DMS79 treated with DMSO at 0.1 percent for 48 hours (cell line): ENCODE measurements around the gene OSBPL5.
"Not testable (repeated sequence)": the region's sequence is repeated elsewhere in the genome, so short reads cannot be mapped to it uniquely, and the experiment has no call there.

ENCODE experiments used
- DNase-seq: peaks from one replicate; lab custom pipeline; 2025; lab: John Stamatoyannopoulos, UW

Gene OSBPL5

DNA sequence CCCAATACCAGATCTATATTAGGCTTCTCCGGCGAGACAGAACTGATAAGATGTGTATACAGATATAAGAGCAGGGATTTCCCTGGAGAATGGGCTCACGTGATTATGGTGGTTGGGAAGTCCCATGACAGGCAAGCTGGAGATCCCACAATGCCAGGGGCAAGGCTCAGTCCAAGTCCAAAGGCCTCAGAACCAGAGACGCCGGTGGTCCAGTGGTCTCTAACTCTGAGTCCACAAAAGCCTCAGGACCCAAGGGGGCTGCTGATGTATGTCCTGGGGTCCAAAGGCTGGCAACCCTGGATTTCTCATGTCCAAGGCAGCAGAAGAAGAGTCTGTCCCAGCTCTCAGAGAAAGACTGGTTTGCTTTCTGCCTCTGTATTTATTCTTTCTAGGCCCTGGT lies 15.8 kb upstream of the OSBPL5 start:
- DNase-seq = no peak

DNA sequence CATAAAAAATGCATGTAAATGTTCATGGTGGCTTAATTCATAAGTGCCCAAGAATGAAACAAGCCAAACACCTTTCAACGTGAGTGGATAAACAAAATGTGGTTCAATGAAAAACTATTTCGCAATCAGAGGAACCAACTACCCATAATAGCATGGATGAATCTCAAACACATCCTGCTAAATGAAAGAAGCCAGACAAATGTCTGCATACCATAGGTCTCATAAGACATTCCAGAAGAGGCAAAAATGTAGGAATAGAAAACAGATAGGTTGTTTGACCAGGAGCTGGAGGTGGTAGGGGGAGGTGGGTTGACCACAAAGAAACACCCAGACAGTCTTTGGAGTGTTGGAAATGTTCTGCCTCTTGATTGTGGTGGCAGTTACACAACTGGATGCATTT lies 13.2 kb upstream of the OSBPL5 start:
- DNase-seq = no peak

DNA sequence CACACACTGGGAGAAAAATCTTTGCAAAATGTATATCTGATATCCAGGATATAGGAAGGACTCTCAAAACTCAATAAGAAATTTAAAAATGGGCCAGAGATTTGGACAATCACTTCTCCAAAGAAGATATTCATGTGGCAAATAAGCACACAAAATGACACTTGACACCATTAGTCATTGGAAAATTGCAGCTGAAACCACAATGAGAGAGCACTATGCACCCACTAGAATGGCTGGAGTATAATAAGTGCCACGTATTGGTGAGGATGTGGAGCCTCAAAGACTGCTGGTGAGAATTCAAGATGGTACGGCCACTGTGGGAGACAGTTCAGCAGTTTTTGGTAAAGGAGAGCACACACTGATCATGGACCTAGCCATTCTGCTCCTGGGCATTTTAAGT lies 12.8 kb upstream of the OSBPL5 start:
- no peak for DNase-seq

DNA sequence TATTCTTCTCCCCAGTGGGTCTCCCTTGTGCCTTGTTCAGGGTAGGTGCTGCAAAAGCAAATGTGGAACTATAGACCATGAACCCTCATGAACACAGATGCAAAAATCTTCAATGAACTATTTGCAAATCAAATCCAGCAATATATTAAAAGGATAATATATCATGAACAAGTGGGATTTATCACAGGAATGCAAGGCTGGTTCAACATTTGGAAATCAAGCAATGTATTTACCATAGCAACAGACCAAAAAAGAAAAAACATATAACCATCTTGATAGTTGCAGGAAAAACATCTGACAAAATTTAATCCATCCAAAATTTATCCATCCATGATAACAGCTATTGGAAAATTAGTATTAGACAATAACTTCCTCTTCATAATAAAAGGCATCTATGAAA lies 11.4 kb upstream of the OSBPL5 start:
- no peak for DNase-seq

DNA sequence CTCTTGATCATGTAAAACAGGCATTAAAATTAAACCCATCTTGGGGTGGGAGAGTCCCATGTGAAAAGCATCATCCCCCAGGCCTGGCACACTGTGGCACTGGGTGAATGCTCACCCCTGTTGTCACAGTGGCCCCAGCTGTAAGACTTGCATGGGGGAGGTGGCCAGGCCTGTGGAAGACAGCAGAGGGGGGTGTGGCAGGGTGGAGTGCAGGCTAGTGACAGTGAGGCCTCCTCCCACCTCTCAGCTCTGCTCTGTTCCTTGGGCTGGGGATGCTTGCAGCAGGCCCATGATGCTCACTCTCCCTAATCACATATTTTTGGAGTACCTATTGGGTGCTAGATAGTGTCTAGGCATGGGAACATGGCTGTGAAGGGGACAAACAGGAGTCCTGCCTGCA lies 10.1 kb upstream of the OSBPL5 start:
- DNase-seq = no peak

DNA sequence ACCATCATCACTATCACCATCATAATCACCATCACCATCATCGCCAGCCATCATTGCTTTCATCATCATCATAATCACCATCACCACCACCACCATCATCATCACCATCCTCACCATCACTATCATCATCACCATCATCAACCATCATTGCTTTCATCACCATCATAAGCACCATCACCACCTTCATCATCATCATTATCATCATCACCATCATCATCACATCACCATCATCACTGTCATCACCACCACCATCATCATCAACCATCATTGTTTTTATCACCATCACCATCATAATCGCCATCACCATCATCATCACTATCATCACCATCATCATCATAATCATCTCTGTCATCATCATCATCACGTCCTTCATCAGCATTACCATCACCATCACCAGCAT lies 9.3 kb upstream of the OSBPL5 start:
- no peak for DNase-seq

DNA sequence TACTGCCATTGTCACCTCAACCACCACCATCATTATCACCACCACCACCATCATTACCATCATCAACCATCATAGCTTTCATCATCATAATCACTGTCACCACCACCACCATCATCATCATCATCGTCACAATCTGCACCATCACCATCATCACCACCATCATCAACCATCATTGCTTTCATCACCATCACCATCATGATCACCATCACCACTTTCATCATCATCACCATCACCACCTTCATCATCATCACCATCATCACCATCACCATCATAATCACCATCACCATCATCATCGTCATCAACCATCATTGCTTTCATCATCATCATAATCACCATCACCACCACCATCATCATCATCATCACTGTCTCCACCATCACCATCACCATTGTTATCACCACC lies 8.7 kb upstream of the OSBPL5 start:
- DNase-seq = no peak

DNA sequence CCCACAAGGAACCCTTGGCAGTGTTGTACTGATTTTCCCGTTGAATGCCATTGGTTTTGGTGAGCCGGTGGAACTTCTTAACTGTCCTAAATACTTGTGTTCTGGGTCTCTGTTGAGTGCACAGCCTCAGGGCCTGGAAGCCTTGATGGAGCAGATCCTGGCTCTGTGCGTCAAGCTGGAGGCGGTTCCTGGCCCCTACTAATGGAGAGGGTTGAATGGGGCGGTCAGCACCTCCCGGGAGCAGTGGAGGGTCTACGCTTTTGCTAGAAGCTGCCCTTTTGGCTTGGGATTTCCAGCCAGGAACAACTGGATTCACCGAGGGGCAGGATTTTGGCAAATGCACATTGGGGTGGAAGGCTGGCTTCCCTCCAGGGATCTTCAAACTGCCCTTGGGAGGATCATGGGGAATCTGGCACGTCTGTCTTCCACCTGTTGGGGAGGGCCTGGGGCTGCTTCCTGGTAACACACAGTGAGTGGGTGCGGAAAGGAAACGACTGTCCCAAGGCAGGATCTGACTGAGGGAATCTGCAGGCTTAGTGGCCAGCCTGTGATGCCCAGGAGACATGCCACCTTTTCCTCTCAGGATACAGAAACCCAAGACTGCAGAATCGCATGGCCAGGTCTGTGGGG lies 6.9 kb upstream of the OSBPL5 start:
- DNase-seq = no peak

DNA sequence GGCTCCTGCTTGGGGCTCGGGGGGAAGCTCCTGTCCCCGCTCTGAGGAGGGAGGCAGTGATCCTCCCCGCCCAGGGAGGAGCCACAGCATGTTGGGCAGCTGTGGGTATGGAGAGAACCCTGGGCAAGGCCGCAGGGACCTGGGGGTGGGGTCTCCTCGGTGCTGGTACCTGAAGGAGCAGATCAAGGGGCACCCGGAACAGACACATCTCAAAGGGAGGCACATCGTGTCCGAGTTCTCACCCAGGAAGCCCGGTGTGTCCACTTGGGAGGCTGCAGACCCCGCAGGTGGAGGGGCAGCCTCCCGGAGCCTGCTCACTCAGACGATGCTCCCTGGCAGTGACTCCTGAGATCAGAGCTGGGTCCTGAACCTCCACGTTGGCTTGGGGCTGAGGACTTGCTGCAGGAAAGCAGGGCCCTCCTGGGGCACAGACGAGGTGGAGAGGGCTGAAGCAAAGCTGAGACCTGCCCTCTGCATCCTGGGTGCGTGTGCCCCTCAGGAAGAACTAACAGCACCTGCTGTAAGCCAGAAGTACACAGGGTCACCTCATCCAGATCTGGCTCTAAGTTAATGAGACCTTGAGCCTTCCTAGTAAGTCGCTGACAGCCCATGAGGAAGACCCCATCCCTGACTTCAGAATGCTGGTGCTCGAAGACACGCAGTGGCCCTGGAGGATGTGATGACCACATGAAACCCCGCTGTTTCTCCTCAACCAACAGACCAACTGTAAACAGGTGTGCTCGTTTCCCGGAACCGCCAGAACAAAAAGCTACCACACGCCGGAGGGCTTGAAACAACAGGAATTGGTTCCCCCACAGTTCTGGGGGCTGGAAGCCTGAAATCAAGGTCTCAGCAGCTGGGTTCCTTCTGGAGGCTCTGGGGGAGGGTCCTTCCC lies 5.9 kb upstream of the OSBPL5 start:
- DNase-seq = no peak

DNA sequence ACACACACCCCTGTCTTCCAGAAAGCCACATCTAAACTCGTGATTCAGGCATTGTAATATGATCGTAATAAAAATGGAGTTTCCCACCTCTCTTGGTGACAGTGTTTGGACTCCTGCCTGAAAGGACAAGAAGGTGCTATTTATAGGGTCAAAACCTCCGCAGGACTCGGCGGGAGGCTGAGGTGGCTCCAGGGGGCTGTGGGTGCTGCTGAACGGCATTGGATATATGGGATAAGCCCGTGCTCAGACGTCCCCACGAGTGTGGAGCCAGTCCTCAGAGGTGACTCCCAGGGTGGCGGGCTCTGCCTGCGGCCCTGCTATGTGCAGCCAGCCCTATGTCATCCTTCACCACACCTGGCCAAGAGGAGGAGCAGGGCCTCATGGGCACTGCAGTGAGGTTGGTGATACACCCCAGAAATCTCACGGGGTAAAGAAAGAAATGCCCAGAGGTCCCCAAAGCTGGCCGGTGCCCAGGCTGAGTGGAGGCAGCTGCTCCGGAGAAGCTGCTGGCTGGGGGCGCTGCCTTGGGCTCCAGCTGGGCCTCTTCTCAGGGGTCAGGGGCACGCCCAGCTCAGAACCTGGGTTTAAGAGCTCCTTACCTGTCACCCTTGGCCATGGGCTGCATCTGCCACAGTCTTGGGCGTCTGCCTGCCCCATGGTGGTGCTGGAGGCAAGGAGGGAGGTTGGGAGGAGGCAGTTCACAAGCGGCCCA lies 5.1 kb upstream of the OSBPL5 start:
- no peak for DNase-seq

DNA sequence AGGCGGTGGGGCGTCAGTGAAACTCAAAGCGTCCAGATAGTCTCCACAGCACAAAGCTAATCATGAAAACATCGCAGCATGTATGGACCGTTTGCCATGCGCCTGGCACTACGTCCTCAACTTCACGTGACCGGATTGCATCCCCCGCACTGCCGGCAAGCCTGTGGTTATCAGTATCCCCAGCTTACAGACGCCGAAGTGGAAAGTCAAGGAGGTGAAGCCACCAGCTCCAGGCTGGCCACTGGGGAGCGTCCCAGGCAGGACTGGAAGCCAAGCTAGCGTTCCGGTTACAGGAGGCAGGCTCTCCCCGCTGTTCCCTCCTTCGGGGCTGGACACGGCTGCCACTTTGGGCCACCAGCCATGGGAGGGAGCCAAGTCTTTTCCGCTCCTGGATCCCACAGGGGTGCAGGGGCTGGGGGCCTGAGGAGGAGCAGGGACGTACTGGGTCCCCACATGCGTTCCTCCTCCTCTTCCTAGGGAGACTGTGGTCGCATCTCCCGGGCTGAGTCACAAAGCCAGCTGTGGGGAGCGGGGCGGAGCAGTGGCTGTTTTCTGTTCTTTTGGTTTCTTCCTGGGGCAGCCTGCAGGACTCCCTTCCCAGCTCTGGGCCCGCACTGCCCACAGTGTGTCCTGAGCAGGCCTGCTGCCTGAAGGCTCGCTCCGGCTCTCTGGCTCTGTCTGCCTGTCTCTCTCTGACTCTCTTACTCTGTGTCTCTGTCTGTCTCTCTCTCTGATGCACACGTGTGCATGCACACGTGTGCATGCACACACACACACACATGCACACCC lies 4.3 kb upstream of the OSBPL5 start:
- DNase-seq = peak; percentile 16

DNA sequence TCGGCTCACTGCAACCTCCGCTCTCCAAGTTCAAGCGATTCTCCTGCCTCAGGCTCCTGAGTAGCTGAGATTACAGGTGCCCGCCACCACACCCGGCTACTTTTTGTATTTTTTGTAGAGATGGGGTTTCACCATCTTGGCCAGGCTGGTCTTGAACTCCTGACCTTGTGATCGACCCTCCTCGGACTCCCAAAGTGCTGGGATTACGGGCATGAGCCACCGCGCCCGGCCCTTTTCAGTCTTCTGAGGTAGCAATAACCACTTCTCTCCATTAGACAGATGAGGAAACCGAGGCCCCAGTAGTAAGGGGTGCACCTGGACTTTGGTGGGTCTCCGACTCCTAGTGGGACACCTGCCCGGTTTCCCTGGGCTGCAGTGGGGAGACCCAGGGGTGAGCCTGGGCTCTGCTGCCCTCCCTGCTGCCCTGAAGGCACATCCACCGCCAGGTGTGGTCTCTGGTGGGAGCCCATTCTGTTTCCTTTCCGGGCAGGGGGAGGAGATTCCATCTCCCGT lies 3.7 kb upstream of the OSBPL5 start:
- not testable (repeated sequence) for DNase-seq

DNA sequence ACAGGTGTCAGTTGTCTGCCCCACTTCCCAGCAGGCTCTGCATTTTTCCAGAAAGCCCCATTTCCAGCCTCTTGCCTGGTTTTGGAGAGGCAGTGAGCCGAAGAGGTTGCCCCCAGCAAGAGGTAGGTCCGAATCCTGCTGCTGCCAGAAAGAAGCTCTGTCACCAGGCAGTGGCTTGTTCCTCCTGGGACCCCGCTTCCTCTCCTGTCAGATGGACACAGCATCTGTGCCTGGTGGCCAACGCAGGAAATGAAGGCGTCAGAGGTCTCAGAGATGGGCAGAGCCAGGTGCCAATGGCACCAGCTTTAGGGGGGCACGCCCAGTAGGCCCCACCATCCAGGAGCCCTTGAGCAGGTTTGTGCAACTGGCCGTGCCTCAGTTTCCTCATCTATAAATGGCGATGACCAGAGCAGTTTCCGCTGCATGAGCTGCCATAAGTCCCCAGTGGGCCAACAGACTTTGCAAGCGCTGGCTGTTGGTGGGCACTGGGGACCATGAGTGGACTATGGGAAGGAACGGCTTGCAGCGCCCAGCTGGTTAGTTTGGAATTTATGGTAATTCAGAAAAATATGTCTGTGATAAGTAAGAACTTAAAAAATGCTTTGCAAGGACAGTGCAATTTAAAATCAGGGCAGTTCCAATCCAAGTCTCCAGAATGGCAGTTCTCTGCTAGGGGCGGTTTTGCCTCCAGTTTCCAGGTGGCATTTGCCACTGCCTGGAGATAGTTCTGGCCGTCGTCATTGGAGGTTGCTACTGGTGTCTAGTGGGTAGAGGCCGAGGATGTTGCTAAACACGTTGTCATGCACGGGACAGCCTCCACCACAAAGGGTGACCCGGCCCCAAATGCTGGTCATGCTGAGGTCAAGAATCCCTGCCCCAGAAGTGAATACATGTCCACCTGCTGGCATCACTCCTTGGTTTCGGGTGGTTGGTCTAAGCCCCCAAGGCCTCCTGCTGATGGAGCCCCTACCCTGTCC lies 2.3 kb upstream of the OSBPL5 start:
- DNase-seq = no peak

DNA sequence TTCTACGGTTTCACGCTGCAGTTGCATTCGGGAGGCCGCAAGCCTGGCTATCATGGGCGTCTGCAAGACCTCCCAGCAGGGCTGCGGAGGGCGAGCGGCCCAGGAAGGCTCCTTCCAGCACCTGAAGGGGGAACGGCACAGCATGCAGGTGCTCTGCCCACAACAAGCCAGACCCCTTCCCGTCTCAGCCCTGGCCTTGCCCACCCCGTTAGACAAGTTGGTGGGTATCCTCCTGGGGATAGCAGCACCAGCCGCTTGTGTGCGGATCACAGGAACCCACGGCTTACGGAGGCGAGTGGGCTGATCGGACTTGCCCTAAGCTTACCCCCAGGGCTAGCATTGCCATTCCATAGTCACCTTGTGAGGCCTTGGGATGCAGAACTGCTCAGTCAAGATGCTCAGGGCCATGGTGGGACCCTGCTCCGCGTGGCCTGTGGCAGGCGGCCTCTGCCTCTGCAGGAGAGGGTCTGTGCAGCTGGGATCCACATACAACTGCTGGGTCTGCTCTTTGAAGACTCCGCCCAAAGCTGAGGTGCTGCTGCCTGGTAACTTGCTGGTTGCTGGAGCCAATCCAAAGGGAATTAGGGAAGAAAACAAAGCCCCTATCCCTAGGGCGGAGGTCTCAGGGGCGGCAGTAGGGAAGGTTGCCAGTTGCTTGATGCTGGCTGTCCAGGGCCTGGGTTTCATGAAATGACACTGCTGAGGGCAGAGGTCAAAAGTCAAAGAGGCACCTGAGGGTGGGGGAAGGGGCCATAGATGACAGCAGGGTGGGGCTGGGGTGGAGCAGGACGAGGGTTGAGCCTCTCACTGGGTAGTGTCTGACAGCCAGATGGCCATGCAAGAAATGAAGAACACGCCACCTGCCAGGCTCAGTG lies 1.4 kb upstream of the OSBPL5 start:
- no peak for DNase-seq

DNA sequence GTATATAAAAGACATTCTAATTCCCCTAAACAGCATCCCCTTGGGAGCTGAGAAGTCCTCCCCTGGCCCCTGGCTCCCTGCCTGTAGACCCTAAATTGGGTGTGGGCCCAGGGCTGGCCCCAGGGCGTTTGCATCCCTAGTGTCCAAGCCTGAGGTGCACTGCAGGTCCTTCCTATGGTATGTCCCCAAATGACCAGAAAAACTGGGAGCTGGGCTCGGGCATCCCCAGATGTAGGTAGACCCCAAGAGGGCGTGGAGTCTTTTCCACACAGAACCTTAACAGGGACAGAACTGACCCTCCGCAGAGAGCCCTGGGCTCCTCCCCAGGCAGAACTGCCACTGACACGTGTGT lies 782 bp upstream of the OSBPL5 start:
- no peak for DNase-seq

DNA sequence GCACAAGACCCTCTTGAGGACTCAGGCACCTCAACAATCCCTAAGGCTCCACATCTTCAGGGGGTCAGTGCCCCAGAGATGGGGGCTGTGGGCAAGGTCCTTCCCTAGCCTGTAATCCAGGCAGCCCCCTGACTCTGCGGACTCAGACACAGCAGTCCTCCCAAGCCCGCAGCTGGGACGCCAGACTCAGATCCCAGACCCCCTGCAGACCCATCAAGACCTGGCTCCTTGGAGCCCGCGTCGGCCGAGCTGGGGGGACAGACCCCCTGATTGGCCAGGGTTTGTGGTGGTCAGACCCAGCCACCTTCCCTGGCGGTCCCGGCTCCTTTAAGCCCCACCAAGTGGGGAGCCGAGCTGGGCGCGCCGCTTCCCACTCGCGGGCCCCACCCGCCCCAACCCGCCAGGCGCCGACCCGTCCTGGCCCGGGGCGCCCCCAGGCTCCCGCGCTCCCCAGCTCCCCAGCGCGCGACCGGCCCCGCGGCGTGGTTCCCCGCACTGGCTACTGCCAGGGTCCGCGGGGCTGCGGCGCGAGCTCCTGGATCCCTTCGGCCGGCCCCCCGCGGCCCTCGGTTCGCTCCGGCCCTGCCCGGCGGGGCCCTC lies 458 bp downstream of the OSBPL5 start:
- DNase-seq = no peak

DNA sequence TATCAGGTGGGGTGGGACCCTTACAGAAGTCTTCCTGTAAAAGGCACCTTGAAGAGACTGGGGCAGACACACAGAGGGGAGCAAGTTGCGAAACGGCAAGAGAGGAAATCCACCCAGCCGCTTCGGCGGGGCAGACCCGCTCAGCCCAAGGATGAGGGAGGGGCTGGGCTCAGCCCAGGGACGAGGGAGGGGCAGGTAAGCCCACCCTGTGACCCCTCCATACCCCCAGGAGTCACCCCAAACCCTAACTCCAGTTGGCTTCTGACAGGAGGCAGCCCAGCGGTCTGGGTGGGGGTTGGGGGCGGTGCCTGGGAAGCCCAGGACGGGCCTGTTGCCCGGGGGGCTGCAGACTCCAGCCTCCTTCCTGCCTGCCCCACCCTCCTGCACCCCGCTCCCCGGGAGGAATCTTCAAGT lies 965 bp downstream of the OSBPL5 start:
- no peak for DNase-seq

DNA sequence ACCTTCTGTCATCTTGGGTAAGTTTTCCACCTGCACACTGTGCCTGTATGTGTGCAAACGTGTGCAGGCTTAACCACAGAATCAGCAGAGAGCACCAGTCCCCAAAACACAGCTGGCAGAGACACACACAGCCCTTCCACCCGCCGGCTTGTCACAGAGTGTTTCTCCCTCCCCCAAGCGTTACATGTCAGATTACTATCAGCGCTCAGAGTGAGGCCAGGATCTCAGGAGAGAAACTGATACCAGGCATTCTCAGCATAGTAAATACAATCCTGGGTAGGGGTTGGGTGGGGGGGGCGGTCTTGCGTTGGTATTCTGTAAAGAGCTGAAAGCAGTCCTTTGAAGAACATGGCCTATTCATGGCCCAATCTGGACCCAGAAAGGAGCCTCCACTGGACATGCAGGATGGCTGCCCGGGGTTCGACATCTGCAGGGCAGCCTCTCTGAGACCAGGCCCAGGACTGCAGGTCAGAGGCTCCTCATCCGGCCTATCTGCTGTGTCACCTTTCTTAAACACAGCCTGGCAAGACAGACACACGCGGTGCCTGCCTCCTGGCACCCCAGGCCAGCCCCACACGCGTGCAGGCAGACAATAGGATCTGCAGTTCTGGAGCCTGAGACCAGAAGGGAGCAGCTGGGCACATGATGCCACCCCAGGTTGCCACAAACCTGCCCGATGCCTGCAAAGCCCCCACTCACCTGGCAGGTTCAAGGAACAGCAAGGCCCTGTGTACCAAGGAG lies 1.7 kb downstream of the OSBPL5 start:
- DNase-seq = no peak
